Brain microvascular endothelial cell (primary cell): ENCODE data around the gene TENM3.

Experiments
- DNase-seq: peaks from one replicate; pipeline ENCODE4 v3.0.0-alpha.2; 2020
- H3K27ac ChIP-seq: fragments of 250-450 bp; sonication (Bioruptor Pico); 2 replicates; pipeline ENCODE4 v1.5.1; 2020; ENCODE audit warnings: mild to moderate bottlenecking, moderate library complexity
- H3K27me3 ChIP-seq: fragments of 250-450 bp; sonication (Bioruptor Pico); replicated peaks from 2 replicates; pipeline ENCODE4 v1.5.1; 2020; ENCODE audit warnings: mild to moderate bottlenecking
- H3K36me3 ChIP-seq: fragments of 250-450 bp; sonication (Bioruptor Pico); replicated peaks from 2 replicates; pipeline ENCODE4 v1.5.1; 2020; ENCODE audit warnings: mild to moderate bottlenecking
- H3K4me3 ChIP-seq: 2 replicates; pipeline ENCODE4 v1.5.1; 2011; ENCODE audit warnings: low read depth, mild to moderate bottlenecking, control low read depth, low read length, moderate library complexity
- CTCF ChIP-seq: IDR thresholded peaks from 2 replicates; pipeline ENCODE4 v1.5.1; 2011; ENCODE audit warnings: low read depth, mild to moderate bottlenecking, moderate library complexity, low read length, control low read depth, inconsistent platforms; ENCODE audit errors: missing control alignments
- in situ Hi-C: cut with HindIII; loops from 2 replicates; pipeline ENCODE4 v1.10.0; 2017; ENCODE audit warnings: low sequenced_read_pairs, low pct_ligation_motif_present

The TENM3 gene

GRCh38 chr4:182537031-182537795 is 294.0 kb downstream of the TENM3 start:
- H3K4me3 ChIP-seq = no peak overlapping the region

GRCh38 chr4:182538031-182538430 is 294.8 kb downstream of the TENM3 start:
- TF ChIP-seq CTCF = no peak
- no peak for DNase-seq
- Histone ChIP-seq H3K36me3 (no peaks in the 10 kb centered on the region), H3K27me3 (no peaks in the 10 kb centered on the region), H3K4me3 (no peak overlapping the region), H3K27ac (no peak overlapping the region)
- in situ Hi-C loops = no loop called here

More at GRCh38 chr4:182537031-182537795, 294.0 kb downstream of the TENM3 start:
- no peak for DNase-seq
- in situ Hi-C loops = no loop called here
- no peaks in the 10 kb centered on the region for H3K27me3 ChIP-seq
- TF ChIP-seq CTCF = no peak
- H3K27ac ChIP-seq = no peak overlapping the region
- no peaks in the 10 kb centered on the region for H3K36me3 ChIP-seq

DNA sequence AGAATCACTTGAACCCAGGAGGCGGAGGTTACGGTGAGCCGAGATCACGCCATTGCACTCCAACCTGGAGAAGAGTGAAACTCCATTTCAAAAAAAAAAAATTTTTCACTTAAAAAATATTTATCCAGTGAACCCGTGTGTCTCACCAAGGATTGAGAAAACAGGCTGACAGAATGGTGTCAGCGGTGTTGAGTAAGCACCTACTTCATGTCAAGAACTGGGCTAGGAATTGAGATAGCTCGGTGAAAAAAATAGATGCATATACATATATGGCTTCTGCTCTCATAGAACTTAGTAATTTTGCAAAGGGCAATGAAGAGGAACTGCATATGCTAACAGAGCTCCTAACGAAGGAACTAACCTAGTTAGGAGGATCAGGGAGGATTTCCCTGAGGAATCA is 297.3 kb downstream of the TENM3 start:
- in situ Hi-C loops = no loop called here
- no peak for DNase-seq
- Histone ChIP-seq H3K27ac (no peak overlapping the region), H3K27me3 (no peaks in the 10 kb centered on the region), H3K4me3 (no peak overlapping the region), H3K36me3 (no peaks in the 10 kb centered on the region)
- no peak for TF ChIP-seq CTCF

DNA sequence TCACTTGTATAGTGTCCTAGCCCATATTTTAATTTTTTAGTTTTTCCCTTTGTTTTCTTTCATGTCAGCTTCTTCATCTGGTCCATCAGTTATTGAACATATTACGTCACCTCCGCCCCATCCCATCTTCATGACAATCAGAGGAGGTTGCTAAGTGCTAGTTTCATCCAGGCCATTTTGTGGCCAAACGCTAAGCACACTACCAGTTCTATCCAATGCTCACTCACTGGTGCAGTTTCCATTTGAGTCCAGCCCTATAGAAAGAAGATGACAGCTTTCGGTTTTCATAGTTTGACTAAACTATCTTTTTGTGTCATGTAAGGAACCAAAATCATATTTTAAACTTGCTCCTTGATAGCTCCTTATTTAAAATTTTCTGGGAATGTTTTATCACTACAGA is 304.2 kb downstream of the TENM3 start:
- in situ Hi-C loops = no loop called here
- no peaks in the 10 kb centered on the region for H3K27me3 ChIP-seq
- TF ChIP-seq CTCF = no peak
- H3K4me3 ChIP-seq = no peak overlapping the region
- no peaks in the 10 kb centered on the region for H3K36me3 ChIP-seq
- DNase-seq = no peak
- no peak overlapping the region for H3K27ac ChIP-seq

DNA sequence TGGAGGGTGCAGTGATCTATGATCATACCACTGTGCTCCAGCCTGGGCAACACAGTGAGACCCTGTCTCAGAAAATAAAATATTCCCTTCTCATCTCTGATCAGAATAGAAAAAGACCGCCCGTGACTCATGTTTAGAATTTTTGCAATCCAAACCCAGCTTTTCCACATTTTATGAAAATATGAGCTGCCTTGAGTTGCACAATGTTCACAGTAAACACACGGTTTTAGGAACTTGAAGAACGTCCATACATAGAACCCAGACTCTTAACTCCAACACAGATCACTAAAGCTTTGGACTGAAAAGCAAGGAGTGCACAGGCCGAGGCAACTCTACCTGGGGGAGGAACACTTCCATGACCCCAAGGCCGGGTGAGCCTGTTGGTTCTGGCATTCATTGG is 305.0 kb downstream of the TENM3 start:
- H3K27ac ChIP-seq = no peak overlapping the region
- in situ Hi-C loops = no loop called here
- no peak overlapping the region for H3K4me3 ChIP-seq
- no peaks in the 10 kb centered on the region for H3K36me3 ChIP-seq
- DNase-seq = no peak
- no peaks in the 10 kb centered on the region for H3K27me3 ChIP-seq
- TF ChIP-seq CTCF = no peak

DNA sequence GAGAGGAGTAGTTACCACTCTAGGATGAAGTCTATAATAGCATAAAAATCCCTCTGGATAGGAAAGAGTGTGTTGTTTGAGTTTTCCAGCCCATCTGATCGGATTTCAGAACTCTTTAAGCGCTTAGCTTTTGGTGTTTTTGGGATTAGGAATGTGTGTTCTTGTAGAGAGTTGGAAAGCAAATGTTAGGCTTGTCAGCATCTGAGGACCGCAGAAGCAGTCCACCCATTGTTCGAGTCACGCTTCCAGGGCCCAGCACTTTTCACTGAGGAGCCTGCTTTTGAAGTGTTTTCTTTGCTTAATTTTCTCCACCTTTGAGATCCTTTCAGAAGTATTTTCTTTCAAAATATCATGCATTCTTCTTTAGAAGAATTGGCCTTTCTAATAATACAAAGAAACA is 306.2 kb downstream of the TENM3 start:
- no peak overlapping the region for H3K4me3 ChIP-seq
- no peak for DNase-seq
- H3K36me3 ChIP-seq = no peaks in the 10 kb centered on the region
- no peak overlapping the region for H3K27ac ChIP-seq
- in situ Hi-C loops = no loop called here
- no peaks in the 10 kb centered on the region for H3K27me3 ChIP-seq
- no peak for TF ChIP-seq CTCF
